Measurements from ENCODE around the gene CD46. TPM values are rescaled to one million over a fixed set of nuclear protein-coding genes. Genes with fewer than 3 reads are reported as not detected.

Gene CD46
- total and polyA plus RNA-seq, 2 donors (not counting 1 experiment from before 2014, with no cell fraction given) = 38.6 to 173 TPM

DNA sequence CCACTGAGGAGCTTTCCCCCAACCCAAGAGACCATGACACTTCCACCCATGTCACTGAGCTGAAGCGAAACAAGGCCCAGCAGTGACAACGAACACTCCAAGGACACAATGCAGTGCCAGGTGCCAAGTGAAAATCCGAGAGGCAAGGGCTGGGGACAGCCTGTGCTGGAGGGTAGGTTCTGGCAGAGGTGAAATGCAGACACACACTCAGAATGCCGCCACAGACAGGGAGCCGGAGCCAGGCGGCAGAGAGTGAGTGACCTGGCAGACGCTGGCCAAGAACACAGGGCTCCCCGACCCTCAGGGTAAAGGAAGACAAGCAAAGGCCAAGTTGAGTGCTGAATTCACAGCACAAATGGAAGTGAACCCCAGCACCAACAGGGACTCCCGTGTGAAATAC, 78.9 kb downstream of the CD46 start:
- Histone ChIP-seq H3K9me3 (ENCODE audit: control extremely low read depth in 1 of 3, control insufficient read depth in 2 of 3, insufficient read depth in 1 of 3, low read length in 2 of 3) (no peaks in the 10 kb centered on the region), H3K27ac (ENCODE audit: low read length in 2 of 2) (no peak overlapping the region), H3K4me1 (ENCODE audit: control insufficient read depth in 2 of 2, insufficient read depth in 2 of 2, low read length in 2 of 2) (peaks cover 56 to 62% of the 10 kb centered on the region in 2 donors), H3K4me3 (ENCODE audit: control extremely low read depth in 1 of 5, extremely low read depth in 1 of 5, insufficient read depth in 1 of 5, low read depth in 2 of 5, low read length in 4 of 5) (no peak overlapping the region), H3K9ac (ENCODE audit: low read length) (no peak overlapping the region), H3K27me3 (replicated peaks in 1 of 4; ENCODE audit: control extremely low read depth in 1 of 4, control insufficient read depth in 3 of 4, insufficient read depth in 4 of 4, low read length in 3 of 4) (no peaks in the 10 kb centered on the region), H3K36me3 (replicated peaks in 1 of 2; ENCODE audit: control extremely low read depth in 1 of 2, control insufficient read depth in 1 of 2, extremely low read depth in 1 of 2, insufficient read depth in 2 of 2, low read length in 1 of 2) (peaks cover 0 to 1% of the 10 kb centered on the region in 2 experiments), H2AFZ (ENCODE audit: insufficient read depth, low read depth, low read length, poor library complexity, severe bottlenecking) (no peak overlapping the region), H3K4me2 (replicated peaks; ENCODE audit: low read depth, low read length, poor library complexity, severe bottlenecking) (no peak overlapping the region), H4K20me1 (ENCODE audit: control insufficient read depth, insufficient read depth, low read length, poor library complexity, severe bottlenecking) (peaks cover under 1% of the 10 kb centered on the region), H3K79me2 (ENCODE audit: control insufficient read depth, insufficient read depth, low read length) (peaks cover 85% of the 10 kb centered on the region)
- POLR2A ChIA-PET = interaction anchor here (1.1 kb wide), 1 partner anchor 8 kb away, joined by 4 read pairs; no protein-coding TSS in a partner anchor
- DNase-seq (no peak), ATAC-seq (ENCODE audit: low read depth) (no peak)
- Mint-ChIP-seq H3K9me3 (ENCODE audit: insufficient read depth) (no peaks in the 10 kb centered on the region), H3K27me3 (no peaks in the 10 kb centered on the region), H3K4me1 (peaks cover 86% of the 10 kb centered on the region), H3K4me3 (no peak overlapping the region), H3K27ac (peak overlapping the region; percentile 93)
- TF ChIP-seq EZH2 (IDR thresholded peaks at IDR 0.05; ENCODE audit: borderline replicate concordance, insufficient read depth, low read depth, low read length, poor library complexity, severe bottlenecking) = no peak
- TF ChIP-seq CTCF (IDR thresholded peaks at IDR 0.05) = no peak
- 95% methylated on average over 9 of the region's 9 CpGs for WGBS (ENCODE audit: insufficient coverage)
- intact Hi-C loops (cut with micrococcal nuclease) = no loop called here
- CTCF ChIA-PET = interaction anchor here (0.9 to 20.3 kb wide), 5 partner anchors 12 to 133 kb away, joined by 3 to 526 read pairs (median 53); no protein-coding TSS in a partner anchor

- Histone ChIP-seq H3K27me3 (replicated peaks in 1 of 4; ENCODE audit: control extremely low read depth in 1 of 4, control insufficient read depth in 3 of 4, insufficient read depth in 4 of 4, low read length in 3 of 4) (no peaks in the 10 kb centered on the region), H3K9me3 (ENCODE audit: control extremely low read depth in 1 of 3, control insufficient read depth in 2 of 3, insufficient read depth in 1 of 3, low read length in 2 of 3) (no peaks in the 10 kb centered on the region), H2AFZ (ENCODE audit: insufficient read depth, low read depth, low read length, poor library complexity, severe bottlenecking) (no peak overlapping the region), H3K4me2 (replicated peaks; ENCODE audit: low read depth, low read length, poor library complexity, severe bottlenecking) (peak overlapping the region; percentile 55), H3K27ac (ENCODE audit: low read length in 2 of 2) (peak overlapping the region; percentile 57 to 75), H3K4me3 (ENCODE audit: control extremely low read depth in 1 of 5, extremely low read depth in 1 of 5, insufficient read depth in 1 of 5, low read depth in 2 of 5, low read length in 4 of 5) (peak overlapping the region in 1 of 5 experiments; percentile 9), H3K4me1 (ENCODE audit: control insufficient read depth in 2 of 2, insufficient read depth in 2 of 2, low read length in 2 of 2) (peaks cover 48 to 54% of the 10 kb centered on the region in 2 donors), H4K20me1 (ENCODE audit: control insufficient read depth, insufficient read depth, low read length, poor library complexity, severe bottlenecking) (peaks cover 8% of the 10 kb centered on the region), H3K36me3 (replicated peaks in 1 of 2; ENCODE audit: control extremely low read depth in 1 of 2, control insufficient read depth in 1 of 2, extremely low read depth in 1 of 2, insufficient read depth in 2 of 2, low read length in 1 of 2) (peaks cover under 1 to 1% of the 10 kb centered on the region in 2 experiments), H3K9ac (ENCODE audit: low read length) (peak overlapping the region; percentile 2), H3K79me2 (ENCODE audit: control insufficient read depth, insufficient read depth, low read length) (peaks cover 91% of the 10 kb centered on the region)
- Mint-ChIP-seq H3K27ac (peak overlapping the region; percentile 93), H3K27me3 (no peaks in the 10 kb centered on the region), H3K4me1 (peaks cover 80% of the 10 kb centered on the region), H3K9me3 (ENCODE audit: insufficient read depth) (no peaks in the 10 kb centered on the region), H3K4me3 (peak overlapping the region; percentile 78)
- 27% methylated on average over 5 of the region's 9 CpGs for WGBS (ENCODE audit: insufficient coverage)
- peak; percentile 83 for ATAC-seq (ENCODE audit: low read depth)
- TF ChIP-seq CTCF (IDR thresholded peaks at IDR 0.05) (no peak), EZH2 (IDR thresholded peaks at IDR 0.05; ENCODE audit: borderline replicate concordance, insufficient read depth, low read depth, low read length, poor library complexity, severe bottlenecking) (no peak)
- ChIA-PET CTCF (interaction anchor here (1.0 to 20.3 kb wide), 9 partner anchors 8 to 132 kb away, joined by 3 to 526 read pairs (median 5); no protein-coding TSS in a partner anchor), POLR2A (interaction anchor here (1.1 to 1.8 kb wide), 3 partner anchors 9 to 36 kb away, joined by 4 to 6 read pairs (median 4); no protein-coding TSS in a partner anchor)
- intact Hi-C loops (cut with micrococcal nuclease) = loop anchor here (2.0 kb wide), 1 partner anchor 17 kb away; no protein-coding TSS in a partner anchor
- DNase-seq = peak; percentile 73
These were observed 79.9 kb downstream of the CD46 start for GRCh38 chr1:207831517-207832327.
